HG02571 (cell line): ENCODE results near the gene EBP.

Experiments
- ATAC-seq: cut with Tn5 transposase; IDR thresholded peaks from one replicate; pipeline ENCODE4 v1.9.1; 2021; ENCODE audit warnings: mild to moderate bottlenecking, moderate library complexity; ENCODE audit not compliant: unreplicated experiment

The EBP gene

DNA sequence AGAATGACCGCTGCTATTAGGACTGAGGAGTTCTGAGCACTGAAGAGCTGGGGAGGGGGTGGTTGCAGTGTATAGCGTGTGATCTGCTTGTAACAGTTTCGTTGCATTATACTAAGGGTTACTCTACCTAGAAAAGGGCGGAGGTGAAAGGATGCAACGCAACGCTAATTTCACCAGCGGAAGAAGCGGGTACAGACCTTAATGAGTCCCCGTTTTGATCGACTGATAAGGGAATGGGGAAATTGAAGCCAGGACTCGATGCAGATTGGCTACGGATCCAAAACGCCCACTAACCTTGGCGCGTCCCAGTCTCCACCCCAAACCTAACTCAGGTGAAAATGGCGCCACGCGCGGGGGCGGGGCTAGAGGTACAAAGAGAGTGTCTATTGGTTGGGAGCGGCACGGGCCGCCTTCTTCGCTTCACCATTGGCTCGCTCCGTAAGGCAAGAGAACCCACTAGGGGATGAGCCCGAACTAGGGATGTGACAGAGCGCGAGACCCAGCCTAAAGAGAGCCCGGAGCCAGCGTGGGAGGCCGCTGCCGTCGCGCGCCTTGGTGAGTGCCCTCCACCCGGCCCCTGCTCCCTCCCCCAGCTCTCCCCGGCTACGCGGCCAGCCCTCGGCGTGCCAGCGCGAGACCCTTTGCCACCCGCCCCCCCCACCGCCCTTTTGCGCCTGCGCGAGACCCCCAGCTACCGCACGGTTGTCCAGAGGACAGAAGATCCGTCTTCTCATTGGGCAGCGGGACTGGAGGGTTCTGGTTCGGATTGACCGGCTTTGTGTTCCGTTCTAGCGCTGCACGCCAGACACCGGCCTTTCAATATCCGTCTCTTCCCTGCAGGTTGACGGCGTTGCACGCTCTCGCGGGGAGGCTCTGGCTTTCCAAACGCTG, at the start of gene EBP:
Gene EBP (plus strand): TSS at position 456 of the 891 bp plus-strand sequence. CDS start 1,964 bp downstream, outside the sequence.
- peak; percentile 96 for ATAC-seq

DNA sequence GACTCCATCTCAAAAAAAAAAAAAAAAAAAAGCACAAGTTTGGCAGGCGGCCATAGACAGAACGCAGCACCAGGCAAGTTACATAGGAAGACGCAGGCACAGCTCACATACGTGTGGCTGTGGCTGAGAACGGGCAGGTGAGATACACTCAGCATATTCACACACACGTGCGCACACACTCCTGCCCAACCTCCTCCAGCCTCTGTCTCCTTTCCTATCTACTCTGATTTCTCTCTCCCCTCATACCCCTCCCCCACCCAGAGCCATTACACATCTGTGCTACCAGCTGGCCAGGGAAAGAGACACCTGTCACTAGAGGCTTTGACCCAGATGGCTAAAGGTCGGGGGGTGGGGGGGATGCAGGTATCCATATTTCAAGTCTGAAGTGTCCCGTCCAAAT, 49.4 kb upstream of the EBP start:
- no peak for ATAC-seq

DNA sequence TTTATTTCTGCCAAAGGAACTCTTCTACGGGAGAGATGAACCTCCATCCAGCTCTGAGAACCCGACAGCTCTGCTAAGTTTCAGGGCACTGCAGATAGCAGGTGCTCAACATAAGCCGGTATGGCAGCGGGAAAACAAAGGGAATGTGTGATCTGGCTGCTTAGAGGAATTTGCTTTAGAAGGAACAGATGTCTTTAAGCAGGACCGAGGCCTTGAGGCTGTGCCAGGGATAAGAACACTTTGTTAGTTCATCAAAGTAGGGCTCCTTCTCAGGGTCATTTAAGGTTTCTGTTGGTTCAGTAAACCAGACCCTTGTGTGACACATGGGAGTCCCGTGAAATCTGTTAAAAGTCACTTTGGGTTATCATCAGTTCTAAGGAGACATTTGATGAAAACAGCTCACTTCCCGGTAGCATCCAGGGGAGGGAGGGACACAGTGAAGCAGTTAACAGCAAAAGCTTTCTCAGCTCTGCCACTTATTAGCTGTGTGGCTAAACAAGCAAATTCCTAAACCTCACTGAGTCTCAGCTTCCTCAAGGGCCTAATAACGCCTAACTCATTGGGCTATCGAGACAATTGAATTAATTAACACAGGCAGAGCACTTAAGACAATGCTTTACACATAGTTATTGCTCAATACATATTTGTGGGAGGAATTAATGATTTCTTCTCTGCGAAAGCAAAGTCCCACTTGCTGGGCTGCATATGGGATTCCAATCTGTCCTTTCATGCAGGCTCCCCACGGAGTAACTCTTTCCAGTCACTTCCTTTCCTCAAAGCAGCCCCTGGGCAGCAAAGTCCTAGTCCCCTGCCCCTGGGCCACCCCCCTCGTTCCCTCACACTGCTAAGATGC, 48.5 kb upstream of the EBP start:
- no peak for ATAC-seq

DNA sequence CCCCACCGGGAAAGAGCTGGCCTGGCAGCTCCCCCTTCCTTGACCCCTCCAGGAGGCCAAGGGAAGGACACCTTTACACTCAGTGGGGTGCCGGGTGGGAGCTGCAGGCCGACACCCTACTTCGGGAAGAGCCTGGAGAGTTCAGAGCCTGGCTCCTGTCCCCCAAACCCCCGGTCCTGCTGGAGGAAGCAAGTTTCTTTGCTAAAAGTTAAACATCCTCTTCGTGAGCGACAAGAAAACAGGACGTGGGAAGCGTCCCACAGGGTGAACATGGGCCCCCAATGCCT, 48.0 kb upstream of the EBP start:
- ATAC-seq: no peak

DNA sequence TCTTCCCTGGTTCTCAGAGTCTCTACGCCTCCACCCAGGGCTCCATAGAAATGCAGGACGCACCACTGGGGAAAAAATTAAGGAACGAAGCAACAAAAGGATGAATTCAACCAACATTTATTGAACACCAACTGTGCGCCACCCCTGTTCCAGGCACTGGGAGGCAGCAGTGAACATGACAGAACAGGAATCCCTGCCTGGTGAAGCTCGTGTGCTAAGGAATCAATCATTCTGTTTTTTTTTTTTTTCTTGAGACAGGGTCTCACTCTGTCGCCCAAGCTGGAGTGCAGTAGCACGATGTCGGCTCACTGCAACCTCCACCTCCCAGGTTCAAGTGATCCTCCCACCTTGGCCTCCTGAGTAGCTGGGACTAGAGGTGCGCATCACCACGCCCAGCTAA, 47.5 kb upstream of the EBP start:
- no peak for ATAC-seq

DNA sequence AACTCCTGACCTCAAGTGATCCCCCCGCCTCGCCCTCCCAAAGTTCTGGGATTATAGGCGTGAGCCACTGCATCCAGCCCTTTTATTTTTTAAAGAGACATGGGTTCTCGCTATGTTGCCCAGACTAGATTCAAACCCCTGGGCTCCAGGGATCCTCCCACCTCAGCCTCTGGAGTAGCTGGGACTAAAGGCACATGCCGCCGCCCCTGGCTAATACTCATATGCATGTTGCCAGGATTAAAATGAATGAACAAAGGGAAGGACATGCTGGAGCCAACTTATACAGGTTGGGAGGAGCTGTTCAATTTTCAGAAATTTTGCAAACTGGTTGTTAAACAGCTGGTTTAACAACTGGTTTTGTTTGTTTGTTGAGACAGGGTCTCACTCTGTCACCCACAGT, 47.0 kb upstream of the EBP start:
- ATAC-seq: no peak

DNA sequence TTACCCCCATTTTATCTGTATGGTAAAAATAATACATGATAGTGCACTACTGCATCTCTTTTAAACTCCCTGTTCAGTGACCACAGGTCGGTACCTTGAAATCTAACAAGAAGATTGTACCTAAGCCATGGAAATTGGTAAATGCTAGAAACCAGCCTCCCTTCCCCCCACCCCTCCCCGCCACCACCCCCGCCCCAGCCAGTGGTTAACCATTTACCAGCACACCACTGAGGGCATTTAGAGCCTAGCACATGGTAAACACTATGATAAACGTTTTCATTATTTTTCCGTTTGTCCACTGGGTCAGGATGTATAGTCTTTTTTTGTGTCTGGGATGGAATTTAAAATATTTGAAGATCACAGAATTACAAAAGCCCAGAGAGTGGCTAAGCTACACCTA, 46.3 kb upstream of the EBP start:
- ATAC-seq: no peak

DNA sequence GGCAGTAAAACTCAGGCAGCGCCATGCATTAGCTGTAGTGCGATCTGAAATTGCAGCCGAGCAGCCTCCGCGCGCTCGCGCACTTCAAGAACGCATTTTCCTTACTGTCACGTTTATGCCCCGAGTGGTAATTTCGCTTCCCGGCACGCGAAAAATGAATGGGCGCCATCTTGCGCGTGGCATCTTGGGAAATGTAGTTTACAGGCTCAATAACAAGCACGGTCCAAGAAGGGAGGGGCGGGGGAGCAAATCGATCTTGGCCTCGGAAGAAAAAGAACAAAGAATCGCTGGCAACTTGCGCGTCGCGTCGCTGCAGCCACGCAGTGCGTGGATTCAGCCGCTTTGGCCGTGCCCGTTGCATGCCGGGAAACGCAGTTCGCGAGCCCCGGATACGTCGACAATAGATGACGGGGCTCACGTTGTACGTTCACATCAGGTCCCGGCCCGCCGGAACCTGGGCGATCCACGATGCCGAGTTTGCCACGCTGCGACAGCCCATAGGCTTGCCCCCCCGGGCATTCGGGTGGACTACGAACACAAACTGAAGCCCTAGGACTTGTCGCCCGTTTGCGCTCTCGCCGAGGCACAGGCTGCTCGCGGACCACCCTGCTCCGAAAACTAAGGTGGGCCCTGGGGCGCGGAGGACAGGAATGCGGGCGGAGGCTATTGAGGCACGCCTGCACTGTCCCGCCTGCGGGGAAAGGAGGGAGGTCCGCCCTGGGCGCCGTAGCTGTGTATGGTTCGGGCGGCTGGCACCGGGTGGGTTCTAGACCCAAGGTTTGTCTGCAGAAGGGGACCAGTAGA, 45.6 kb upstream of the EBP start, which contains the start of gene FTSJ1:
Gene FTSJ1 (plus strand): TSS at position 426 of the 804 bp plus-strand sequence. CDS start 1,849 bp downstream, outside the sequence.
- peak; percentile 83 for ATAC-seq

DNA sequence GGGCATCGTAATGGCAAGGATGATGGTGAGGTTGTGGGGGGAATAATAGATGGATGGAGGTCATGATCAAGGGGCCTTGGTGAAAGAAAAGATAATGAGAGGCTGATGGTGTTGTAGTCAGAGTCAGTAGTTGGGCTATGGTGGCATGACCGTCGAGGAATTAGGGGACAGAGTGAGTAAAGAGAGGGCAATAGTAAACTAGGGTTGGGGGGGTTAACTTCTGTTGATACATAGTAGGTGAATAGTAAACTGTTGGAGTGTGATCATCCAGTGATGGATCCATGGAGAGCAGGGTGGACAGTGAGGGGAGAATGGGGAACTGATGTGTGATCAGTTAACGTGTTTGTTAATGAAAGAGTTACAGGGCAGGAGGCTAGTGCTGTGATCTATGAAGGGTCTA, 44.7 kb upstream of the EBP start:
- ATAC-seq: no peak

DNA sequence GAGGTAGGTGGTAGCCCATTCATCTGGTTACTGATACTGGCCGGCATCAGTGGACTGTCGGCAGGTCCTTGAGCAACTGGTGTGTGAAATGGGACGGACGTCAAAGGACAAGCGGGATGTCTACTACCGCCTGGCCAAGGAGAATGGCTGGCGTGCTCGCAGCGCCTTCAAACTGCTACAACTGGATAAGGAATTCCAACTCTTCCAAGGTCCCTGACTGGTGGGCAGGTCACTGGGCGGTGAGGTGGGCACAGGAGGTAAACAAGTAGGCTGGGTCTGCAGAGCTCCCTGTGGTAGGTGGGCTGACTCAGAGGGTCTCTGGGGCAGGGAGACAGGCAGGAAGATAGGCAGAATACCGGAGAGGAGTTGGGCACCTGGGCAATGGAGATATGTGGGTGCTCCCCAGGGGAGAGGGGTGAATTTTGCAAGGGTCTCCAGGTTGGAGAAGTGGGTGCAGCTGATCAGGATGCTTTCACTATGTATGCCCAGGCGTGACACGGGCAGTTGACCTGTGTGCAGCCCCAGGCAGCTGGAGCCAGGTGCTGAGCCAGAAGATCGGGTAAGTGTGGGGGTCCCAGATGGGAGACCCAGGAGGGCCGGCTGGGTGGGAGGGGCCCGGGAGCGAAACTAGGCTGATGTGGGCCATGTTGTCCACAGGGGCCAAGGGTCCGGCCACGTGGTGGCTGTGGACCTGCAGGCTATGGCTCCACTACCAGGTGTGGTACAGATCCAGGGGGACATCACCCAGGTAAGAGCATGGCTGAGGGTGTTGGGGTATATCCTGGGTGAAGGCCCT, 43.5 kb upstream of the EBP start:
- ATAC-seq: no peak

DNA sequence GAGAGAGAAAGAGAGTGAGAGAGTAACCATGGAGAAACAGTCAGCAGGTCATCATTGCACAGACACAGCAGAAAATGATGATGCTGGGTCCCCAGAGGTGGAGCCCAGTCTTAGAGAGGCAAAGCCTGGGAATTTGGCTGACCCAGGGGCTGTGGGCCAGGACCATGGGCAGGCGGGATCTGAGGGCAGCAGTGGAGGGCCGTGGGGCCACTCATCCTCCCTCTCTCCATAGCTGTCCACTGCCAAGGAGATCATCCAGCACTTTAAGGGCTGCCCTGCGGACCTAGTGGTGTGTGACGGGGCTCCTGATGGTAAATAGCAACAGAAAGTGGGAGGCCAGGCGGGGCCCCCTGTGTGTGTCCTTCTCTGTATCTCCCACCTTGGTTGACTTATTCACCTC, 42.8 kb upstream of the EBP start:
- no peak for ATAC-seq

DNA sequence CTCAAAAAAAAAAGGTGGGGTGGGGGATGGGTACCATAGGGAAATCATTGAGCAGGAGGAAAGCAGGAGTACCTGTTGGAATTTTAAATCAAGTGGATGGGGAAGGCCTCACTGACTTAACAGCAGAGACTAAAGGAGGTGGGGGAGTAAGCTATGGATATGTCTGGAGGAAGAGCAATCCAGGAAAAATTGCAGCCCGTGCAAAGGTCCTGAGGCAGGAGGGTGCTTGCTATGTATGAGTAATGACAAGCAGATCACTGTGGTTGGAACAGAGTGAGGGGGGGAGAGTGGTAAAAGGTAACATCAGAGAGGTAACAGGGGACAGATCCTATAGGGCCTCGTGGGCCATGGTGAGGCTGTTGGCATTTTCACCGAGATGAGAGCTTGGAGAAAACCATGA, 41.5 kb upstream of the EBP start:
- no peak for ATAC-seq

DNA sequence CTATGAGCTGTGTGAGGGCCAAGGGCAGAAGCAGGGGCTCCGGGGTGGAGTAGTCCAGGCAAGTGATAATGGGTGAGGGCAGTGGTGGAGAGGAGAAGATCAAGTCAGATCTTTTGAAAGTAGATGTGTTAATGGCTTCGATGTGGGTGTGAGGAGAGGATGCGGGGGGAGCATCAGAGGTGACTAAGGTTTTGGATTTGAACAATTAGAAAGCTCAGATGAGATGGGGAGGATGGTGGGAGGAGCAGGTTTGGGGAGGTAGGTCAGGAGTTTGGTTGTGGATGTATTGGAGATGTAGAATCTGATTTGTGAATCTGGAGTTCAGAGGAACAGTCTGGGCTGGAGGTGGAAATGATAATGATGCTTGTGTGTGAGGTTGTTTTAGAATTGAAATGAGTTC, 41.0 kb upstream of the EBP start:
- no peak for ATAC-seq

DNA sequence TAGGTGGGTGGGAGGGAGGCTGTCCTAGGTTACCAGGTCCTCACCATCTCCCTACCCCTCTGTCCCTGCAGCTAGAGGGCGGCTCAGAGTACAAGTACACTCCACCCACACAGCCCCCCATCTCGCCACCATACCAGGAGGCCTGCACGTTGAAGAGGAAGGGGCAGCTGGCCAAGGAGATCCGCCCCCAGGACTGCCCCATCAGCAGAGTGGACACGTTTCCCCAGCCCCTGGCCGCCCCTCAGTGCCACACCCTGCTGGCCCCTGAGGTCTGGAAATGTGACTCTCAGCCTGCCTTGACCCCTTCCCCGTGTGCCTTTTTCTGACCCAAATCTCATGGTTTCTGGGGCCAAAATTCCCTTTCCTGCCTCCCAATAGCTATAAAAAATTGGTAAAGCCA, 39.1 kb upstream of the EBP start:
- no peak for ATAC-seq

DNA sequence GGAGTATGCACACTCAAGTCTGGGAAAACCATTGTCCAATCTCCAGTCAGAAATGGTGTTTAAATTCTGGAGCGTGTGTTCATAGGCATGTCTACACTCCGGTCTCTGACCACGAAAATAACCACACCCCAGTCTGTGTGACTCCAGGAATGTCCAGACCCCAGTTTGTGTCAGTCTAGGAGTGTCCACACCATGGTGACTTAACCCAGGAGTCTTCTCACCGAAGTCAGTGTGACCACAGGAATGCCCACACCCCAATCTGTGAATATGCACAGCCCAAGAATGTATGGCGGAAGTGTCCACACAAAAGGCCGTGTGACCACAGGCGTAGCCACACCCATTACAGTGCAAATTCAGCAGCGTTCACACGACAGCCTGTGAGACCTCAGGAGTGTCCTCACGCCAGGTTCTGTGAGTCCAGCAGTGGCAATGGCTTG, 34.2 kb upstream of the EBP start:
- ATAC-seq: no peak

DNA sequence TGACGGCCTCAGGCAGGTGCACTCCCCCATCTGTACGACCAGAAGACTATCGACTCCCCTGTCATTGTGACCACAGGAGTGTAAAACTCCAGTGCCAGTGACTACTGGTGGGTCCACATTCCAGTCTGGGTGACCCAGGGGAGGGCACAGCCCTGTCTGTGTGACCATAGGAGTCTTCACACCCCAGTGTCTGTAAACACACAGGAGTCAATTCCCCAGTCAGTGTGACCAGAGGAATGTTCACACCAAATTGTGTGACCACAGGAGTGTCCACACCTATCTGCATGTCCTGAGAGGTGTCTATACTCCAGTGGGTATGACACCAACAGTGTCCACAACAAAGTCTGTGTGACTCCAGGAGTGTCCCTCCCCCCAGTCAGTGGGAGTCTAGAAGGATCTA, 33.6 kb upstream of the EBP start:
- no peak for ATAC-seq

DNA sequence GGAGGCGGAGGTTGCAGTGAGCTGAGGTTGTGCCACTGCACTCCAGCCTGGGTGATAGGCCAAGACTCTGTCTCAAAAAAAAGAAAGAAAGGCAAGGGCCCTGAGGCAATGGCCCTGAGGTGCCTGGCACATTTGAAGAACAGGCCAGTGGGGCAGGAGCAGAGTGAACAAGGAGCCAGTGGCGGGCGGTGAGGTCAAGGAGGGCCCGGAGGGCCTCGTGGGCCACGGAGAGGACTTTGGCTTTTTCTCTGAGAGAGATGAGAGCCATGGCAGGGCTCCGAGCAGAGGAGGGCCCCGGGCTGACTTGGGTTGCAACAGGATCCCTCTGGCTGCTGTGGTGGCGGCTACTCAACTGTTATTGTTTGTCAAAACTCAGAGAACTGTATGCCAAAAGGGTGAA, 32.3 kb upstream of the EBP start:
- ATAC-seq: no peak

DNA sequence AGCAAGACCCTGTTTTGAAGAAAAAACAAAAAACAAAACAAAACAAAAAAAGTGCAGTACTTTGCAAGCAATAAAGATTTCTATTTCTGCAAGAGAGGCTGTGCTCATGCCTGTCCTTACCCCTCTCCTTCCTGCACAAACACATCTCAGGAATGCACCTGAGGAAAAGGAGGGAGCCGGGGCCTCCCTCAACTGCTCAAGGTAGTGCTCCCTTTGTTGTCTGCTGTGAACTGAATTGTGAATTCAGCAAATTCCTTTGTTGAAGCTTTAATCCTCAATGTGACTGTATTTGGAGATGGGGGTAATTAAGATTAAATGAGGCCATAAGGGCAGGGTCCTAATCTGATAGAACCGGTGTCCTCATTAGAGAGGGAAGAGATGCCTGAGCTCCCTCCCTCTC, 31.7 kb upstream of the EBP start:
- no peak for ATAC-seq

DNA sequence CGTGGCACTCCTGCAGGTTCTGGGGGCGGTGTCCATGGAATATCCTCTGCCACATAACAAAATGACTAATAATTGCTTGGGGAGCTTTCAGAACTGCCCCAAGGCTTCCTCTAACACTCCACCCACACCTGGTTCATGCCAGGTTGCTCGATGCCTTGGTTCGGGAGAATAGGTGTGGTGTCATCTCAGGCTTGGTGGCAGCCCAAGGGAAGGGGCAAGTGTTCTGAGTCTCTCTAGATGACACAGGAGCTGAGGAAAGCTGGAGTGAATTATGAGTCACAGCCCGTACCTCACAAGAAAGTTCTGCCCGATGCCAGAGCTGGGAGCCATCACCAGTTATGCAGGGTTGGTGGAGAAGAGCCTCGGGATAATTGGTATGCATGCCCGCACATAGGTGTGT, 30.9 kb upstream of the EBP start:
- ATAC-seq: no peak

DNA sequence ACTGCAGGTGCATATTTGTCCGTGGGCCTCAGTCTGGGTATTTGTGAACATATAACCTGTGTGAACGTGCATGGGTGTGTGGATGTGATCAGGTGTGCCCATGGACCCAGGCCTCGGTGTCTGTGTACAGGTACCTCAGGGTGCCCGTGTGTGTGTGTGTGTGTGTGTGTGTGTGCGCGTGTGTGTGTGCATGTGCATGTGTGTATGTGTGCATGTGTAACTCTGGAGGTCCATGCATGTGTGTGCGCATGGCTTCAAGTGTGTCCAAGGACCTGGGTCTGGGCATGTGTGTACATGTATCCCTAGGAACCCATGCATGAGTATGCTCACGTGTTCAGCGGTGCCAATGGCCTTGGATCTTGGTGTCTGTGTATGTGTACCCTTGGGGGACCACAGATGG, 29.8 kb upstream of the EBP start:
- ATAC-seq: no peak
